ENCODE measurements around the gene RGS19. TPM values are rescaled to one million over a fixed set of nuclear protein-coding genes. Genes with fewer than 3 reads are reported as not detected.
A peak's percentile ranks its signal among the peaks of the same experiment; 100 is the strongest.

Gene RGS19
- total and polyA plus RNA-seq, 8 donors: 3.2 to 11.9 (median 5.7) TPM

DNA sequence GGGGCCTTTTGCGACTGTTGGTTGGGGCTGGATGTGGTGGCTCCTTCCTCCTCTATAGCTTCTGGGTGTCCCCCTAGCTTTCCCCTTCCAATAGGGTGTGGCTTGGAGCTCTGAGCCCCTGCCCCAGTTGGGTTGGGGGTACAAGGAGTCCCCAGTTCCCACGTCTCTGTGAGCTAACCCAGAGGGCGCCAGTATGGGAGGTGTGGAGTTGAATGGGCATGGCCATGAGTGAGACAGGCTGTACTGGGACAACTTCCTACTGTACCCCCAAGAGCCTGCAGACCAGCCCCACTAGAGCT, 42.2 kb downstream of the RGS19 start:
- ATAC-seq (no peak), DNase-seq (peak in 2 of 6 donors; percentile 38 to 66), FAIRE-seq (no peak)
- Histone ChIP-seq H3K9me3 (no peaks in the 10 kb centered on the region), H3K27ac (no peak overlapping the region), H3K4me1 (peaks cover 0 to 5% (median 0%) of the 10 kb centered on the region in 3 donors), H3K27me3 (no peaks in the 10 kb centered on the region), H3K4me3 (no peak overlapping the region), H3K36me3 (peaks cover 0 to 10% (median 0%) of the 10 kb centered on the region in 3 donors)
- TF ChIP-seq, protein P1, sequence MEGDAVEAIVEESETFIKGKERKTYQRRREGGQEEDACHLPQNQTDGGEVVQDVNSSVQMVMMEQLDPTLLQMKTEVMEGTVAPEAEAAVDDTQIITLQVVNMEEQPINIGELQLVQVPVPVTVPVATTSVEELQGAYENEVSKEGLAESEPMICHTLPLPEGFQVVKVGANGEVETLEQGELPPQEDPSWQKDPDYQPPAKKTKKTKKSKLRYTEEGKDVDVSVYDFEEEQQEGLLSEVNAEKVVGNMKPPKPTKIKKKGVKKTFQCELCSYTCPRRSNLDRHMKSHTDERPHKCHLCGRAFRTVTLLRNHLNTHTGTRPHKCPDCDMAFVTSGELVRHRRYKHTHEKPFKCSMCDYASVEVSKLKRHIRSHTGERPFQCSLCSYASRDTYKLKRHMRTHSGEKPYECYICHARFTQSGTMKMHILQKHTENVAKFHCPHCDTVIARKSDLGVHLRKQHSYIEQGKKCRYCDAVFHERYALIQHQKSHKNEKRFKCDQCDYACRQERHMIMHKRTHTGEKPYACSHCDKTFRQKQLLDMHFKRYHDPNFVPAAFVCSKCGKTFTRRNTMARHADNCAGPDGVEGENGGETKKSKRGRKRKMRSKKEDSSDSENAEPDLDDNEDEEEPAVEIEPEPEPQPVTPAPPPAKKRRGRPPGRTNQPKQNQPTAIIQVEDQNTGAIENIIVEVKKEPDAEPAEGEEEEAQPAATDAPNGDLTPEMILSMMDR (IDR thresholded peaks at IDR 0.05): no peak
- WGBS, 2 donors: 61 to 66% methylated on average over 3 of the region's 3 CpGs
- intact Hi-C loops (cut with DNase I): loop anchor here in 1 of 3 donors (10.0 kb wide), 1 partner anchor 88 kb away; no protein-coding TSS in a partner anchor

DNA sequence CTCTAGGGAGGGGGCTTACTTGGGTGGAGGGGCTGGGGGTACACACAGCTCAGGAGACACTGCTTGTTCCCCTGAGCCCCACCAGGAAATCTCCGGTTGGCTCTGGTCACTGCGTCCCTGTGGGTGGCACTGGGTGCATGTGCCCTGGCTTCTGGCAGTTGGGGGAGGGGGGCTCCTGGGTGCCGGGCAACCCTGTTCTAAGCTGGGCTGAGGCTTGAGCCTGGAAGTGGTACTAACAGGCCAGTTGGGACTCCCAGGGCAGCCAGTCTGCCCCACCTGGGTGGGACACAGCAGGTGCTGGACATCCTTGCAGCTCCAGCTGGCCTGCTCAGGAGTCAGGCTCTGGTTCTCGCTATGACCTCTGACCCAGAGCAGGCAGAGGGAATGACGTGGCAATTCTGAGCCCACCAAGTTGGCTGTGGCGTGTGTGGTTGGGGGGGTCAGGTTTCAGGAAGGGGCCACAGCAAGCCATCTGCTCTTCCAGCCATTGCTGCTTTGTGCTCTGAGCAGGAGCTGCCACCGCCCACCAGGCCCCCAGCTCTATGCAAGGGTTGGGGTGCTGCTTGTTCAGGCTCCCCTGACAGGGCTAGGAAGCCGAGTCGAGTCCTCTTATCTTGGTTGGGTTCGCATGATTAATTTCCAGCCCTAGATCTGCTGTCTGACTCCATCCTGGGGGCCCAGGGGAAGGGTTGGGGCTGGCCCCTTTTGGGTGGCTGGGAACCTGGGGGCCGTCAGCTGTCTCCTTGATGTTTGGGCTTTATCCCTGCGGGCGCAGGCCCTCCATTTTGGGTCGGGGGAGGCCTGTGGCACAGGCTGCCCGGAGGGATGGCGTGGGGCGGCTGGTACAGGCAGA, 42.7 kb downstream of the RGS19 start:
- WGBS, 2 donors: 53 to 61% methylated on average over 17 of the region's 17 CpGs
- H3K4me1 ChIP-seq: peaks cover 0 to 5% (median 0%) of the 10 kb centered on the region in 3 donors
- intact Hi-C loops (cut with DNase I): loop anchor here in 1 of 3 donors (10.0 kb wide), 1 partner anchor 88 kb away; no protein-coding TSS in a partner anchor
- no peaks in the 10 kb centered on the region for H3K27me3 ChIP-seq
- H3K27ac ChIP-seq: no peak overlapping the region
- H3K4me3 ChIP-seq: no peak overlapping the region
- peaks cover 0 to 15% (median 0%) of the 10 kb centered on the region in 3 donors for H3K36me3 ChIP-seq
- ATAC-seq: no peak
- DNase-seq: peak in 2 of 6 donors; percentile 29 to 70
- TF ChIP-seq, protein P1 (IDR thresholded peaks at IDR 0.05): no peak
- no peaks in the 10 kb centered on the region for H3K9me3 ChIP-seq
- FAIRE-seq: no peak

DNA sequence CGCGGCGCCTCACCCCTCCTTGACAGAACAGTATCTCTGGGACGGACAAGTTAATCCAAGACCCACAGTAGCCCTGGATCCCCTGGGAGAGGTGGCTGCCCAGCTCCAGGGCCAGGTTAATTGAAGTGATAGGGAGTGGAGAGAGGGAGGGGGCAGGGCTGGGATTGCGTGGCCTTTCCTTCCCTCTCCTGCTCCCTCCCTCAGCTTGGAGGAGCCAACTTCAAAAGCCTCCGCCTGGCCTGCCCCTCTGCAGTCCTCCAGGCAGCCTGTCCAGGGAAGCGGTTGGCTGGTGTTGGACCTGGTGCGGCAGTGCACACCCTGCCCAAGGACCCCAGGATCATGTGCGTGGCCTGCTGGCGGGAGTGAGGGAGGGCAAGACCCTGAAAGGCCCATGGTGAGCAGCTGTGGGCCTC, 43.4 kb downstream of the RGS19 start, which contains the start of gene C20orf204:
C20orf204 (plus strand) TSS at position 250 of the 413 bp plus-strand sequence; CDS start at position 392, 142 bp downstream.
- H3K9me3 ChIP-seq: no peaks in the 10 kb centered on the region
- H3K36me3 ChIP-seq: peaks cover 0 to 18% (median 3%) of the 10 kb centered on the region in 3 donors
- DNase-seq (no peak), FAIRE-seq (no peak), ATAC-seq (no peak)
- 56 to 65% methylated on average over 10 of the region's 10 CpGs for WGBS, 2 donors
- peaks cover 0 to 5% (median 0%) of the 10 kb centered on the region in 3 donors for H3K4me1 ChIP-seq
- intact Hi-C loops (cut with DNase I): loop anchor here in 1 of 3 donors (10.0 kb wide), 1 partner anchor 89 kb away; no protein-coding TSS in a partner anchor
- TF ChIP-seq, protein P1 (IDR thresholded peaks at IDR 0.05): no peak
- H3K27ac ChIP-seq: no peak within 1 kb of the TSS
- no peak within 1 kb of the TSS for H3K4me3 ChIP-seq
- H3K27me3 ChIP-seq: no peaks in the 10 kb centered on the region

DNA sequence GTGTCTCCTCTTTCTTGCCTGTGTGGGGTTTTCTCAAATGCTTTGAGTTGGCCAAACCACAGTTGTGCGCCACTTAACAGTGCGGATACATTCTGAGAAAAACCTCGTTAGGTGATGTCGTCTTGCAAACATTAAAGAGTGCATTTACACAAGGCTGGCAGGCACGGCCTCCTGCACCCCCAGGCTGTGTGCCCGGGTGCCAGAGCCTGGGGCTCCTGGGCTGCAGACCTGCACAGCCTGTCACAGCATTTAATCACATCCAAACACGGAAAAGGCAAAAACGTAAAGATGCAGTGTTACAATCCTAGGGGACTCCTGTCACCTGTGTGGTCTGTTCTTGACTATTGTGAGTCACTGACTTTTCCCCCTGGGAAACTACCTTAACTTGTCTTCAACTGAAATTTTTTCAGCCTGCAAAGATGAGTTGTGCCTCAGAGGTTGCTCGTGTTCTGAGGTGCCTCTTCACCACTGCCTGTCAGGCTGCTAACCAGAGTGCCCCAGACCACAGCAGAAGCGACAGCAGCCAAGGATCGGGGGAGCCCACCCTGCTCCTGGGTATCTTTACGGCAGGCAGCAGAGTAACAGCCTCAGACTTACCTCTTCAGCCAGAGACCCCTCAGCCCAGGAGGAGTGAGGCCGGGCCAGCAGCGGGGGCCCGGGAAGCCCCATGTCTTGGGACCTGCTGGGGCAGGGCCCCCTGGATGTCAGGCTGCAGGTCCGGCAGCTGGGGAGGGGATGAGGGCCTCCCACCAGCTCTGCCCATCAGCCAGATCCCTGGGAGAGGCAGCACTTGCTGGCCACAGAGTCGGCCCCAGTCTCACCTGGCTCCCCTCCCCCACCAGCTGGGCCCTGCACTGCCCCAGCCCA, 44.0 kb downstream of the RGS19 start:
- Histone ChIP-seq H3K27ac (no peak overlapping the region), H3K36me3 (peaks cover 5 to 25% (median 9%) of the 10 kb centered on the region in 3 donors), H3K4me3 (no peak overlapping the region), H3K27me3 (no peaks in the 10 kb centered on the region), H3K9me3 (no peaks in the 10 kb centered on the region), H3K4me1 (peaks cover 0 to 5% (median 0%) of the 10 kb centered on the region in 3 donors)
- TF ChIP-seq, protein P1 (IDR thresholded peaks at IDR 0.05): no peak
- intact Hi-C loops (cut with DNase I): loop anchor here in 1 of 3 donors (10.0 kb wide), 1 partner anchor 90 kb away; no protein-coding TSS in a partner anchor
- DNase-seq (peak in 1 of 6 donors; percentile 7), FAIRE-seq (no peak), ATAC-seq (no peak)
- 77 to 84% methylated on average over 13 to 17 of the region's 17 CpGs for WGBS, 2 donors
